ENCODE measurements around the gene TOR1AIP2.

Gene TOR1AIP2

GRCh38 chr1:179876300-179876715 lies 1.3 kb downstream of the TOR1AIP2 start:
- H3K4me3 ChIP-seq (ENCODE audit: control insufficient read depth, low read depth, low read length): peak overlapping the region; percentile 89
- DNase-seq (ENCODE audit: low read depth): peak; percentile 43
- TF ChIP-seq CTCF (conservative IDR thresholded peaks at IDR 0.05; ENCODE audit: control insufficient read depth, insufficient read depth, low read depth, low read length): no peak

DNA sequence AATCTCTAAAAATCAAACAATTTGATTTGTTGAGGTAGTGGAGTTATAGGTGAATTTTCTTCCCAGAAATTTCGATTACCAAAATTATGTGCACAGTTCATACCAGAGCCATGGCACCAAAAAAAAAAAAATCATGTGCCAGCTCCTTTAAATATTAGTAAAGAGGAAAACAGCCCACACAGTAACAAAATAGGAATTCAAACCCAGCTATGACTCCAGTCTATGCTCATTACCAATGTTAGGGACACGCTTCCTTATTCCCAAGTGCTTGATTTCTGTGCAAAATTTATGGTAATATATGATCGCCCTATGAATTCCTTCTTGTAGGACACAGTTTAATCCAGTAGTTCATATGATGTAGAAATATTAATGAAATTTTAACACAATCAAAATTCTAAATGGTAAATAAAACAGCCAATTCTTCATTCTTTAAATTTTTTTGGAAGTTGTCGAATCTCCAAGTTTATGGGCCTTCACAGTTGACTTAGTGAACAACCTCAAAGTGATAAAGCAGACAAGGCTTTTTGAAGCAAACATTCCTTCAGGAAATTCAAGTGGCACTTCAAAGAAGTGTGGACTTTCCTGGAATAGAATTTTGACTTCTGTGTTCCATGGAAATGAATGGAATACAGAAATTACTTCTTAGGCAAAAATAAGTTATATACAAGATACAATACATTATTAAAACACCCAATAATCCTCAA lies 1.9 kb downstream of the TOR1AIP2 start:
- no peak for TF ChIP-seq CTCF (conservative IDR thresholded peaks at IDR 0.05; ENCODE audit: control insufficient read depth, insufficient read depth, low read depth, low read length)
- DNase-seq (ENCODE audit: low read depth): no peak
- H3K4me3 ChIP-seq (ENCODE audit: control insufficient read depth, low read depth, low read length): peak overlapping the region; percentile 89

DNA sequence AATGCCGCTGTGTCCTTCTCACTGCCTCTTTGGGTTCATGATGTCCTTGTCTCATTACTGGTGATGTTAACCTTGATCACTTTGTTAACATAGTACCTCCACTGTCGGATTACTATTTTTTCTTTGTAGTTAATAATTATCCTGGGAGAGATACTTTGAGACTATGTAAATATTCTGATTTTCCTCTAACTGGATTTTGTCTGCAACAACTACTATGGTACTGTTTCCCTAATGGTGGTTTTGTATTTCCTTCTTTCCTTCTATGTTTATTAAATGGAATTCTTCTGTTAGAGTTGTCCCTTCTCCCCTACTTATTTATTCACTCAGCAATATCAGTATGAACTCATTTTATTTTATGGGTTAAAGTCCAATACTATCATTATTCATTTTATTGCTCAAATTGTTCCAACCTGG lies 4.2 kb downstream of the TOR1AIP2 start:
- H3K4me3 ChIP-seq (ENCODE audit: control insufficient read depth, low read depth, low read length): no peak overlapping the region
- DNase-seq (ENCODE audit: low read depth): no peak
- no peak for TF ChIP-seq CTCF (conservative IDR thresholded peaks at IDR 0.05; ENCODE audit: control insufficient read depth, insufficient read depth, low read depth, low read length)

DNA sequence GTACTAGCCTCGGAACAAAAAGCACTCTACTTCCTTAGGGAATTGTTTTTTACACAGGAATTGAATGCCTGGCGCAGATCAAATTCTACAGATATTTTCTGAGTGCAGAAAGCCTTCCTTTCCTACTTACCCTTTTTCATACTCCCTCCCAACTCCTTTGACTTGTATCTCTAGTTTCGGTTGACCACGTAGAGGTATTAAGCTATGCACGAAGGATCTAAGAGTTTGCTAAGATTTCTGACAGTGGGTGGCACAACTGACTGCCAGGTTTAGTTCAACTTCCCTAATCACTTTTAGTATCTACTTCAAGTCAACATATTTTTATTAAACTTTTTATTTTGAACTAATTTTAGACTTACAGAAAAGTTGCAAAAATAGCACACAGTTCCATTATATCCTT lies 5.0 kb downstream of the TOR1AIP2 start:
- DNase-seq (ENCODE audit: low read depth): no peak

GRCh38 chr1:179871940-179872339 lies 5.7 kb downstream of the TOR1AIP2 start:
- DNase-seq (ENCODE audit: low read depth): no peak
- TF ChIP-seq CTCF (conservative IDR thresholded peaks at IDR 0.05; ENCODE audit: control insufficient read depth, insufficient read depth, low read depth, low read length): no peak

More for the DNA sequence above, 5.0 kb downstream of the TOR1AIP2 start:
- no peak for TF ChIP-seq CTCF (conservative IDR thresholded peaks at IDR 0.05; ENCODE audit: control insufficient read depth, insufficient read depth, low read depth, low read length)
- no peak overlapping the region for H3K4me3 ChIP-seq (ENCODE audit: control insufficient read depth, low read depth, low read length)

DNA sequence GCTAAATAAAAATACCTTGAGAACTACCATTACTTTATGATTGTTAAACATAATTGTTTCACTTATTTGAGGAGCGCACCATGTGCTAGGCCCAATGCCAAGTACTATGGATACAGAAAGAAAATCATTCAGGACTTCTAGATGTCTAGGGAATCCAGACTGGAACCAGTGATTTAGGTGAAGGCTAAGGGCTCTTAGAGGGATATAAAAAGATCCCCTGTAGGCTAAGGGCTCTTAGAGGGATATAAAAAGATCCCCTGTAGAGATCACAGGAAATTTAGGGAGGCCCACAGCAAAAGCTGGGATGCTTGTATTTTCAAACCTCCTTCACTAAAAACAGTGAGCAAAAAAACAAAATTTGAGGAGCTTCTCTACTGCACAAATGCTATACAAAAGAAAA lies 6.7 kb downstream of the TOR1AIP2 start:
- no peak for TF ChIP-seq CTCF (conservative IDR thresholded peaks at IDR 0.05; ENCODE audit: control insufficient read depth, insufficient read depth, low read depth, low read length)
- DNase-seq (ENCODE audit: low read depth): no peak
- no peak overlapping the region for H3K4me3 ChIP-seq (ENCODE audit: control insufficient read depth, low read depth, low read length)

More at GRCh38 chr1:179871940-179872339, 5.7 kb downstream of the TOR1AIP2 start:
- no peak overlapping the region for H3K4me3 ChIP-seq (ENCODE audit: control insufficient read depth, low read depth, low read length)

Measured in fibroblast of mammary gland (primary cell).